Airway epithelial cell (primary cell): ENCODE measurements around the gene GRPEL1. TPM values are rescaled to one million over a fixed set of nuclear protein-coding genes. Genes with fewer than 3 reads are reported as not detected.

Source experiments
- total RNA-seq: library from RNA; depleted of rRNA; stranded (reverse); fragments of >200 nt; gene quantifications from 2 replicates; pipeline ENCODE4 v1.2.3, GENCODE V29; 2015

The GRPEL1 gene
- 47.8 and 49.1 TPM in 2 replicates for total RNA-seq

GRCh38 chr4:7067452-7068278, at the start of gene GRPEL1:
Gene GRPEL1, minus strand, starts transcription at chr4:7068064. Its CDS starts 32 bp downstream, at chr4:7068032.

GRCh38 chr4:7043284-7044136, 24.4 kb downstream of the GRPEL1 start, which contains the start of gene TADA2B:
Gene TADA2B, plus strand, starts transcription at chr4:7043372. Its CDS starts 208 bp downstream, at chr4:7043580.

Other genes starting within 250 kb of the GRPEL1 start
- 49.0 and 64.5 TPM in 2 replicates for gene TBC1D14, start 158.2 kb downstream of the GRPEL1 start, total RNA-seq
- gene TADA2B, start 24.7 kb downstream of the GRPEL1 start, total RNA-seq: 10.5 and 11.8 TPM in 2 replicates
- gene SORCS2, start 124.5 kb upstream of the GRPEL1 start, total RNA-seq: 0.93 and 2.3 TPM in 2 replicates